WTC11 (cell line): ENCODE measurements around the gene APOL3. TPM values are rescaled to one million over a fixed set of nuclear protein-coding genes. Genes with fewer than 3 reads are reported as not detected.
A peak's percentile ranks its signal among the peaks of the same experiment; 100 is the strongest.
"Not testable (repeated sequence)": the region's sequence is repeated elsewhere in the genome, so short reads cannot be mapped to it uniquely, and the experiment has no call there.

ENCODE experiments used
- ATAC-seq: fragments of 200-7000 bp; cut with Tn5 transposase; 2 replicates; pipeline ENCODE4 v1.10.0; 2021; ENCODE audit warnings: mild to moderate bottlenecking, moderate library complexity
- CTCF ChIA-PET: fragments of 300-600 bp; sonication (Branson Sonifier 250); formaldehyde crosslinking; loops from one replicate; lab custom pipeline; 2021; ENCODE audit warnings: antibody characterized with exemption; lab: Charles Lee
- POLR2A ChIA-PET: fragments of 350-600 bp; sonication (Branson Sonifier 250); formaldehyde crosslinking; loops from one replicate; lab custom pipeline; 2021; ENCODE audit warnings: antibody characterized with exemption; lab: Charles Lee
- DNase-seq: peaks from one replicate; pipeline ENCODE4 v3.0.0; 2021; ENCODE audit warnings: low spot score
- H3K27ac Mint-ChIP-seq: 2 replicates; pipeline ENCODE4 v1.8.0; 2021; ENCODE audit warnings: mixed read lengths
- H3K27me3 Mint-ChIP-seq: 2 replicates; pipeline ENCODE4 v1.8.0; 2021; ENCODE audit warnings: low read depth, mild to moderate bottlenecking, moderate library complexity, mixed read lengths
- H3K36me3 Mint-ChIP-seq: 2 replicates; pipeline ENCODE4 v1.8.0; 2021; ENCODE audit warnings: mixed read lengths
- H3K4me1 Mint-ChIP-seq: 2 replicates; pipeline ENCODE4 v1.8.0; 2022; ENCODE audit warnings: mixed read lengths
- H3K4me3 Mint-ChIP-seq: 2 replicates; pipeline ENCODE4 v1.8.0; 2021; ENCODE audit warnings: mild to moderate bottlenecking, moderate library complexity, mixed read lengths
- H3K9me3 Mint-ChIP-seq: 2 replicates; pipeline ENCODE4 v1.8.0; 2021; ENCODE audit warnings: mixed read lengths
- FOXJ3 ChIP-seq: sonication (generic); formaldehyde crosslinking; IDR thresholded peaks from 2 replicates; pipeline ENCODE4 v1.9.0; 2021; ENCODE audit warnings: missing genetic modification reagents, mild to moderate bottlenecking, borderline replicate concordance
- FOXP1 ChIP-seq: sonication (generic); formaldehyde crosslinking; IDR thresholded peaks from 2 replicates; pipeline ENCODE4 v1.8.0; 2022; ENCODE audit warnings: missing genetic modification reagents, mild to moderate bottlenecking, moderate library complexity, borderline replicate concordance
- JUN ChIP-seq: sonication (generic); formaldehyde crosslinking; IDR thresholded peaks from 2 replicates; pipeline ENCODE4 v1.8.0; 2023; ENCODE audit warnings: mild to moderate bottlenecking, missing genetic modification reagents
- MYBL2 ChIP-seq: sonication (generic); formaldehyde crosslinking; IDR thresholded peaks from 2 replicates; pipeline ENCODE4 v1.8.1; 2023; ENCODE audit warnings: mild to moderate bottlenecking, moderate library complexity, missing genetic modification reagents
- NFATC4 ChIP-seq: fragments of 250-450 bp; sonication (Bioruptor Pico); IDR thresholded peaks from 2 replicates; pipeline ENCODE4 v1.9.0; 2021; ENCODE audit warnings: mild to moderate bottlenecking
- PRRX2 ChIP-seq: fragments of 250-450 bp; sonication (Bioruptor Pico); IDR thresholded peaks from 2 replicates; pipeline ENCODE4 v1.8.0; 2021; ENCODE audit warnings: mild to moderate bottlenecking
- SOX15 ChIP-seq: fragments of 250-450 bp; sonication (Bioruptor Pico); IDR thresholded peaks from 2 replicates; pipeline ENCODE4 v1.9.0; 2021; ENCODE audit warnings: mild to moderate bottlenecking
- SP1 ChIP-seq: sonication (generic); formaldehyde crosslinking; conservative IDR thresholded peaks from 2 replicates; pipeline ENCODE4 v1.8.1; 2022; ENCODE audit warnings: missing genetic modification reagents
- TCF7 ChIP-seq: sonication (generic); formaldehyde crosslinking; IDR thresholded peaks from 2 replicates; pipeline ENCODE4 v1.8.0; 2022; ENCODE audit warnings: mild to moderate bottlenecking, low read depth, missing genetic modification reagents, moderate library complexity
- TEAD1 ChIP-seq: sonication (generic); formaldehyde crosslinking; IDR thresholded peaks from 2 replicates; pipeline ENCODE4 v1.8.0; 2022; ENCODE audit warnings: mild to moderate bottlenecking, missing genetic modification reagents
- TEAD4 ChIP-seq: sonication (generic); formaldehyde crosslinking; IDR thresholded peaks from 2 replicates; pipeline ENCODE4 v1.8.0; 2022; ENCODE audit warnings: mild to moderate bottlenecking, missing genetic modification reagents
- ZBTB21 ChIP-seq: sonication (generic); formaldehyde crosslinking; IDR thresholded peaks from 2 replicates; pipeline ENCODE4 v1.8.1; 2023; ENCODE audit warnings: mild to moderate bottlenecking, missing genetic modification reagents, borderline replicate concordance
- ZNF396 ChIP-seq: fragments of 250-450 bp; sonication (Bioruptor Pico); IDR thresholded peaks from 2 replicates; pipeline ENCODE4 v1.8.0; 2021; ENCODE audit warnings: mild to moderate bottlenecking, moderate library complexity, borderline replicate concordance
- ZNF671 ChIP-seq: fragments of 250-450 bp; sonication (Bioruptor Pico); IDR thresholded peaks from 2 replicates; pipeline ENCODE4 v1.8.0; 2021; ENCODE audit warnings: mild to moderate bottlenecking
- total RNA-seq: library from RNA; stranded (reverse); gene quantifications from 3 replicates; pipeline ENCODE4 v1.2.3, GENCODE V29; 2021
- TF ChIP-seq, protein P1 (sequence below): sonication (generic); formaldehyde crosslinking; conservative IDR thresholded peaks from 2 replicates; pipeline ENCODE4 v1.8.1; 2023; ENCODE audit warnings: mild to moderate bottlenecking, low read depth, missing genetic modification reagents, moderate library complexity
- TF ChIP-seq, protein P2 (sequence below): sonication (generic); formaldehyde crosslinking; IDR thresholded peaks from 2 replicates; pipeline ENCODE4 v1.8.0; 2023; ENCODE audit warnings: missing genetic modification reagents, mild to moderate bottlenecking, borderline replicate concordance
- TF ChIP-seq, protein P3 (sequence below): sonication (generic); formaldehyde crosslinking; IDR thresholded peaks from 2 replicates; pipeline ENCODE4 v1.8.1; 2022; ENCODE audit warnings: low read depth, missing genetic modification reagents, borderline replicate concordance
- TF ChIP-seq, protein P4 (sequence below): fragments of 250-450 bp; sonication (Bioruptor Pico); IDR thresholded peaks from 2 replicates; pipeline ENCODE4 v1.9.0; 2021; ENCODE audit warnings: moderate library complexity, mild to moderate bottlenecking, inconsistent platforms, borderline replicate concordance
- TF ChIP-seq, protein P5 (sequence below): sonication (generic); formaldehyde crosslinking; conservative IDR thresholded peaks from 2 replicates; pipeline ENCODE4 v1.8.1; 2022; ENCODE audit warnings: mild to moderate bottlenecking, missing genetic modification reagents

Gene APOL3
- total RNA-seq, 1 experiment from 2014 or later = 0.26 TPM

DNA sequence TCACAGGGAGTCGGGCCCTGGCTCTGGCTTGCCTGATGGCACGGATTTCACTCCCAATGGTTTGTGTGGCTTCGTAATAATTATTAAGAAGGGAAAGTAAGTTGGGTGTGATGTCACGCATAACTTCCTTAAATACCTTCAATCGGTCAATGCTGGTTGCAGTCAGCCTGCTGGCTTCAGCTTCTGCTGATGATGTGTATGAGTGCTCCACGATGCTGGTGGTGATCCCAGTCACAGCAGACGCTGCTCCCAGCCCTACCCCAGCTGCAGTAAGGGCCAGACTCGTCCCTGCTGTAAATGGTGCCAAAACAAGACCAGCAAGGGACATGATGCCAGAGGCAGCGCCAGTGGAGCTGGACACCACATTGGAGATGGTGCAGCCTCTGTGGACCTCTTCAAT is 19.1 kb downstream of the APOL3 start:
- TF ChIP-seq ZNF671 (CRISPR knock-in tag) (no peak), SP1 (no peak), FOXJ3 (no peak), ZBTB21 (CRISPR knock-in tag) (no peak), NFATC4 (CRISPR knock-in tag) (no peak)
- TF ChIP-seq, protein P1, sequence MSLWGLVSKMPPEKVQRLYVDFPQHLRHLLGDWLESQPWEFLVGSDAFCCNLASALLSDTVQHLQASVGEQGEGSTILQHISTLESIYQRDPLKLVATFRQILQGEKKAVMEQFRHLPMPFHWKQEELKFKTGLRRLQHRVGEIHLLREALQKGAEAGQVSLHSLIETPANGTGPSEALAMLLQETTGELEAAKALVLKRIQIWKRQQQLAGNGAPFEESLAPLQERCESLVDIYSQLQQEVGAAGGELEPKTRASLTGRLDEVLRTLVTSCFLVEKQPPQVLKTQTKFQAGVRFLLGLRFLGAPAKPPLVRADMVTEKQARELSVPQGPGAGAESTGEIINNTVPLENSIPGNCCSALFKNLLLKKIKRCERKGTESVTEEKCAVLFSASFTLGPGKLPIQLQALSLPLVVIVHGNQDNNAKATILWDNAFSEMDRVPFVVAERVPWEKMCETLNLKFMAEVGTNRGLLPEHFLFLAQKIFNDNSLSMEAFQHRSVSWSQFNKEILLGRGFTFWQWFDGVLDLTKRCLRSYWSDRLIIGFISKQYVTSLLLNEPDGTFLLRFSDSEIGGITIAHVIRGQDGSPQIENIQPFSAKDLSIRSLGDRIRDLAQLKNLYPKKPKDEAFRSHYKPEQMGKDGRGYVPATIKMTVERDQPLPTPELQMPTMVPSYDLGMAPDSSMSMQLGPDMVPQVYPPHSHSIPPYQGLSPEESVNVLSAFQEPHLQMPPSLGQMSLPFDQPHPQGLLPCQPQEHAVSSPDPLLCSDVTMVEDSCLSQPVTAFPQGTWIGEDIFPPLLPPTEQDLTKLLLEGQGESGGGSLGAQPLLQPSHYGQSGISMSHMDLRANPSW (CRISPR knock-in tag) = no peak
- Mint-ChIP-seq H3K4me3 (no peak overlapping the region), H3K9me3 (no peaks in the 10 kb centered on the region), H3K36me3 (no peaks in the 10 kb centered on the region), H3K27me3 (no peaks in the 10 kb centered on the region; the same call in 1 of the 2 replicates), H3K4me1 (peaks cover 23% of the 10 kb centered on the region), H3K27ac (no peak overlapping the region)
- POLR2A ChIA-PET = interaction anchor here (0.5 to 0.6 kb wide), 2 partner anchors 83 to 1812 kb away, joined by 3 to 4 read pairs; partner anchors contain the start of genes C22orf23 and POLR2F
- DNase-seq = no peak
- CTCF ChIA-PET = interaction anchor here (0.6 to 4.2 kb wide), 9 partner anchors 11 to 345 kb away, joined by 3 to 25 read pairs (median 5); partner anchors contain the start of gene APOL2
- no peak for ATAC-seq

DNA sequence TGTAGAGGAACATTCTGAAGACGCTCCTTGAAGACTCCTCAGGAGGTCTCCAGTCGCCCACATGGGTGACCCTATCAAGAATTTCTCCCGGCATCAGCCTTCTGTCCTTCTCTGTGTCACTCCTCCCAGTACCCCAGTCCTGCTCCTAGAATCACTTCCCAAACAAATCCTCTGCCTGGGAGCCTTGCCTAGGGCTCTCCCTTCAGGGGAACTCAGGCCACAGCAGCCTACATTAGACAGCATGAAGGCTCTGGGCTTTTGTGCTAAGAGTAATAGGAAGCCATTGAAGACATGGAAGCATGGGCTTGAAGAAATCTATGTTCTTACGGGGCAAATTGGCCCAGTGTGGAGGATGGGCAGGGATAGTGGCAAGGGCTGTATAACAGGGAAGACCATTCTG is 21.8 kb downstream of the APOL3 start:
- H3K36me3 Mint-ChIP-seq, H3K4me3 Mint-ChIP-seq, H3K9me3 Mint-ChIP-seq, H3K27me3 Mint-ChIP-seq, POLR2A ChIA-PET, DNase-seq, H3K27ac Mint-ChIP-seq: not testable (repeated sequence)
- CTCF ChIA-PET = interaction anchor here (1.0 kb wide), 1 partner anchor 73 kb away, joined by 3 read pairs; no protein-coding TSS in a partner anchor
- ATAC-seq = peak; percentile 86
- peaks cover 14% of the 10 kb centered on the region for H3K4me1 Mint-ChIP-seq

DNA sequence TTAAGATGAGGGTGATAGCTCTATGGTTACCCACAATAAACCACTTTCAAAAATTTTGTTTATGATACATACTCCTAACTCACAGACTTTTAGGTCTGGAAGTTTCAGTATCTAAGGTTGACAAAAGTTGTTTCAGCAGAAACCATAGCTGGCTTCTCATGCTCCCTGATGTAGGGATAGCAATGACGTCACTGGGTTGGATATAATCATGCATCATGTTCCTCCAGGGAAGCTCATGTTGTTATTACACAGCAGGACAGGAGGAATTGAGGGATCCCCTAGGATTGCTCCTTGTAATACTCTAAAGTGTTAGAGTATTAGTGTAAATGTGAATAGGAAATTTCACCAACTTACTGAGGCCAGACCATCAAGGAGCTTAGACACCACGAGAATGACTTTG is 23.6 kb downstream of the APOL3 start:
- Mint-ChIP-seq H3K27me3 (peaks cover 2% of the 10 kb centered on the region; the same call in 1 of the 2 replicates), H3K4me1 (peaks cover 16% of the 10 kb centered on the region), H3K36me3 (no peaks in the 10 kb centered on the region)
- DNase-seq = no peak
- TF ChIP-seq, protein P2, sequence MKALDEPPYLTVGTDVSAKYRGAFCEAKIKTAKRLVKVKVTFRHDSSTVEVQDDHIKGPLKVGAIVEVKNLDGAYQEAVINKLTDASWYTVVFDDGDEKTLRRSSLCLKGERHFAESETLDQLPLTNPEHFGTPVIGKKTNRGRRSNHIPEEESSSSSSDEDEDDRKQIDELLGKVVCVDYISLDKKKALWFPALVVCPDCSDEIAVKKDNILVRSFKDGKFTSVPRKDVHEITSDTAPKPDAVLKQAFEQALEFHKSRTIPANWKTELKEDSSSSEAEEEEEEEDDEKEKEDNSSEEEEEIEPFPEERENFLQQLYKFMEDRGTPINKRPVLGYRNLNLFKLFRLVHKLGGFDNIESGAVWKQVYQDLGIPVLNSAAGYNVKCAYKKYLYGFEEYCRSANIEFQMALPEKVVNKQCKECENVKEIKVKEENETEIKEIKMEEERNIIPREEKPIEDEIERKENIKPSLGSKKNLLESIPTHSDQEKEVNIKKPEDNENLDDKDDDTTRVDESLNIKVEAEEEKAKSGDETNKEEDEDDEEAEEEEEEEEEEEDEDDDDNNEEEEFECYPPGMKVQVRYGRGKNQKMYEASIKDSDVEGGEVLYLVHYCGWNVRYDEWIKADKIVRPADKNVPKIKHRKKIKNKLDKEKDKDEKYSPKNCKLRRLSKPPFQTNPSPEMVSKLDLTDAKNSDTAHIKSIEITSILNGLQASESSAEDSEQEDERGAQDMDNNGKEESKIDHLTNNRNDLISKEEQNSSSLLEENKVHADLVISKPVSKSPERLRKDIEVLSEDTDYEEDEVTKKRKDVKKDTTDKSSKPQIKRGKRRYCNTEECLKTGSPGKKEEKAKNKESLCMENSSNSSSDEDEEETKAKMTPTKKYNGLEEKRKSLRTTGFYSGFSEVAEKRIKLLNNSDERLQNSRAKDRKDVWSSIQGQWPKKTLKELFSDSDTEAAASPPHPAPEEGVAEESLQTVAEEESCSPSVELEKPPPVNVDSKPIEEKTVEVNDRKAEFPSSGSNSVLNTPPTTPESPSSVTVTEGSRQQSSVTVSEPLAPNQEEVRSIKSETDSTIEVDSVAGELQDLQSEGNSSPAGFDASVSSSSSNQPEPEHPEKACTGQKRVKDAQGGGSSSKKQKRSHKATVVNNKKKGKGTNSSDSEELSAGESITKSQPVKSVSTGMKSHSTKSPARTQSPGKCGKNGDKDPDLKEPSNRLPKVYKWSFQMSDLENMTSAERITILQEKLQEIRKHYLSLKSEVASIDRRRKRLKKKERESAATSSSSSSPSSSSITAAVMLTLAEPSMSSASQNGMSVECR = no peak
- no peak for TF ChIP-seq TCF7 (CRISPR knock-in tag)
- no peak for TF ChIP-seq TEAD4 (CRISPR knock-in tag)
- TF ChIP-seq PRRX2 (CRISPR knock-in tag) = no peak
- TF ChIP-seq, all 79 proteins: peak for 0
- ChIA-PET POLR2A (no interaction called here), CTCF (interaction anchor here (1.2 to 1.6 kb wide), 3 partner anchors 13 to 150 kb away, joined by 3 to 5 read pairs (median 3); no protein-coding TSS in a partner anchor)
- Mint-ChIP-seq H3K27ac (no peak overlapping the region), H3K4me3 (no peak overlapping the region), H3K9me3 (no peaks in the 10 kb centered on the region)
- ATAC-seq = no peak

DNA sequence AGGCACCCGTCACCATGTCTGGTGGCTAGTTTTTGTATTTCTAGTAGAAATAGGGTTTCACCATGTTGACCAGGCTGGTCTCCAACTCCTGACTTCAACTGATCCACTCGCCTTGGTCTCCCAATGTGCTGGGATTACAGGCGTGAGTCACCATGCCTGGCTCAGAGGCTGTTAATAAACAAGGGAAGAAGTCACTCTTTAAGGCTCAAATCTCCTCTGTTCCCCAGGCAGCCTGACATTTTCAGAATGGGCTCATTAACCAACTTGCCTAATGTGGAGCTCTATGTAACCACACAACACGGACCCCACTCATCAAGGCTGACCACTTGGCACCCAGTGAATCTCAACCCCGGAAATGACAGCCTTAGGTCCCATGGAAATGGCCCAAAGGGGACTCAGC is 24.1 kb downstream of the APOL3 start:
- Mint-ChIP-seq H3K4me1 (peaks cover 17% of the 10 kb centered on the region), H3K36me3 (no peaks in the 10 kb centered on the region), H3K27me3 (peaks cover 2% of the 10 kb centered on the region; the same call in 1 of the 2 replicates), H3K9me3 (no peaks in the 10 kb centered on the region), H3K27ac (no peak overlapping the region), H3K4me3 (no peak overlapping the region)
- no peak for ATAC-seq
- no peak for DNase-seq
- ChIA-PET POLR2A (no interaction called here), CTCF (interaction anchor here (1.2 to 1.5 kb wide), 2 partner anchors 71 to 150 kb away, joined by 3 to 5 read pairs; no protein-coding TSS in a partner anchor)
- TF ChIP-seq JUN (CRISPR knock-in tag) (no peak), FOXP1 (CRISPR knock-in tag) (no peak), TEAD1 (no peak), MYBL2 (no peak), SOX15 (CRISPR knock-in tag) (no peak), TEAD4 (CRISPR knock-in tag) (no peak), ZNF396 (CRISPR knock-in tag) (no peak)
- TF ChIP-seq, protein P3, sequence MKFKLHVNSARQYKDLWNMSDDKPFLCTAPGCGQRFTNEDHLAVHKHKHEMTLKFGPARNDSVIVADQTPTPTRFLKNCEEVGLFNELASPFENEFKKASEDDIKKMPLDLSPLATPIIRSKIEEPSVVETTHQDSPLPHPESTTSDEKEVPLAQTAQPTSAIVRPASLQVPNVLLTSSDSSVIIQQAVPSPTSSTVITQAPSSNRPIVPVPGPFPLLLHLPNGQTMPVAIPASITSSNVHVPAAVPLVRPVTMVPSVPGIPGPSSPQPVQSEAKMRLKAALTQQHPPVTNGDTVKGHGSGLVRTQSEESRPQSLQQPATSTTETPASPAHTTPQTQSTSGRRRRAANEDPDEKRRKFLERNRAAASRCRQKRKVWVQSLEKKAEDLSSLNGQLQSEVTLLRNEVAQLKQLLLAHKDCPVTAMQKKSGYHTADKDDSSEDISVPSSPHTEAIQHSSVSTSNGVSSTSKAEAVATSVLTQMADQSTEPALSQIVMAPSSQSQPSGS (CRISPR knock-in tag) = no peak
- TF ChIP-seq, protein P4, sequence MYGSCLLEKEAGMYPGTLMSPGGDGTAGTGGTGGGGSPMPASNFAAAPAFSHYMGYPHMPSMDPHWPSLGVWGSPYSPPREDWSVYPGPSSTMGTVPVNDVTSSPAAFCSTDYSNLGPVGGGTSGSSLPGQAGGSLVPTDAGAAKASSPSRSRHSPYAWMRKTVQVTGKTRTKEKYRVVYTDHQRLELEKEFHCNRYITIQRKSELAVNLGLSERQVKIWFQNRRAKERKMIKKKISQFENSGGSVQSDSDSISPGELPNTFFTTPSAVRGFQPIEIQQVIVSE (CRISPR knock-in tag) = no peak
- TF ChIP-seq, protein P5, sequence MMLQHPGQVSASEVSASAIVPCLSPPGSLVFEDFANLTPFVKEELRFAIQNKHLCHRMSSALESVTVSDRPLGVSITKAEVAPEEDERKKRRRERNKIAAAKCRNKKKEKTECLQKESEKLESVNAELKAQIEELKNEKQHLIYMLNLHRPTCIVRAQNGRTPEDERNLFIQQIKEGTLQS (CRISPR knock-in tag) = no peak
